ENCODE data around the gene NTMT2.

Gene NTMT2

GRCh38 chr1:170122366-170122765 lies 23.4 kb upstream of the NTMT2 start:
- DNase-seq (ENCODE audit: low read depth) = no peak
- TF ChIP-seq POLR2A (IDR thresholded peaks at IDR 0.05; ENCODE audit: extremely low read depth, insufficient read length) = no peak
- TF ChIP-seq, protein P1, sequence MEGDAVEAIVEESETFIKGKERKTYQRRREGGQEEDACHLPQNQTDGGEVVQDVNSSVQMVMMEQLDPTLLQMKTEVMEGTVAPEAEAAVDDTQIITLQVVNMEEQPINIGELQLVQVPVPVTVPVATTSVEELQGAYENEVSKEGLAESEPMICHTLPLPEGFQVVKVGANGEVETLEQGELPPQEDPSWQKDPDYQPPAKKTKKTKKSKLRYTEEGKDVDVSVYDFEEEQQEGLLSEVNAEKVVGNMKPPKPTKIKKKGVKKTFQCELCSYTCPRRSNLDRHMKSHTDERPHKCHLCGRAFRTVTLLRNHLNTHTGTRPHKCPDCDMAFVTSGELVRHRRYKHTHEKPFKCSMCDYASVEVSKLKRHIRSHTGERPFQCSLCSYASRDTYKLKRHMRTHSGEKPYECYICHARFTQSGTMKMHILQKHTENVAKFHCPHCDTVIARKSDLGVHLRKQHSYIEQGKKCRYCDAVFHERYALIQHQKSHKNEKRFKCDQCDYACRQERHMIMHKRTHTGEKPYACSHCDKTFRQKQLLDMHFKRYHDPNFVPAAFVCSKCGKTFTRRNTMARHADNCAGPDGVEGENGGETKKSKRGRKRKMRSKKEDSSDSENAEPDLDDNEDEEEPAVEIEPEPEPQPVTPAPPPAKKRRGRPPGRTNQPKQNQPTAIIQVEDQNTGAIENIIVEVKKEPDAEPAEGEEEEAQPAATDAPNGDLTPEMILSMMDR (IDR thresholded peaks at IDR 0.05; ENCODE audit: low read depth, low read length) = no peak
- TF ChIP-seq MAX (IDR thresholded peaks at IDR 0.05; ENCODE audit: low read depth, low read length) = no peak
- no peak for TF ChIP-seq MYC (IDR thresholded peaks at IDR 0.05; ENCODE audit: low read depth, low read length)
- no peak overlapping the region for H3K4me3 ChIP-seq (ENCODE audit: low read depth, low read length)

DNA sequence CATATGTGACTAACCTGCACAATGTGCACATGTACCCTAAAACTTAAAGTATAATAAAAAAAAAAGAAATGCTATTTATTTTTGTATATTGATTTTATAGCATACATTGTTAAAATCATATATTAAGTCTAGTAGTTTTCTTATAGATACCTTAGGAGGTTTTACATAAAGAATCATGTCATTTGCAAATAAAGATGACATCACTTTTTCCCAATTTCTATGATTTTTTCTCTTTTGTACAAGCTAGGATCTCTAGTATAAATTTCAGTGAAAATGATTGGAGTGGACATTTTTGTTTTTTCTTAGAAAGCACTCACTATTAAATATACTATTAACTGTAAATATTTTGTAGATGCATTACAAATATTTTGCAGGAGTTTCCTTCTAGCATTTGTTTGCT lies 20.5 kb upstream of the NTMT2 start:
- no peak overlapping the region for H3K4me3 ChIP-seq (ENCODE audit: low read depth, low read length)

GRCh38 chr1:170126696-170127095 lies 19.1 kb upstream of the NTMT2 start:
- TF ChIP-seq, protein P1 (IDR thresholded peaks at IDR 0.05; ENCODE audit: low read depth, low read length) = no peak
- TF ChIP-seq MYC (IDR thresholded peaks at IDR 0.05; ENCODE audit: low read depth, low read length) = no peak
- no peak for TF ChIP-seq POLR2A (IDR thresholded peaks at IDR 0.05; ENCODE audit: extremely low read depth, insufficient read length)
- TF ChIP-seq MAX (IDR thresholded peaks at IDR 0.05; ENCODE audit: low read depth, low read length) = no peak
- no peak overlapping the region for H3K4me3 ChIP-seq (ENCODE audit: low read depth, low read length)
- DNase-seq (ENCODE audit: low read depth) = peak; percentile 7

More for the DNA sequence above, 20.5 kb upstream of the NTMT2 start:
- DNase-seq (ENCODE audit: low read depth) = no peak
- TF ChIP-seq, protein P1 (IDR thresholded peaks at IDR 0.05; ENCODE audit: low read depth, low read length) = no peak
- no peak for TF ChIP-seq POLR2A (IDR thresholded peaks at IDR 0.05; ENCODE audit: extremely low read depth, insufficient read length)
- TF ChIP-seq MAX (IDR thresholded peaks at IDR 0.05; ENCODE audit: low read depth, low read length) = no peak
- TF ChIP-seq MYC (IDR thresholded peaks at IDR 0.05; ENCODE audit: low read depth, low read length) = no peak

DNA sequence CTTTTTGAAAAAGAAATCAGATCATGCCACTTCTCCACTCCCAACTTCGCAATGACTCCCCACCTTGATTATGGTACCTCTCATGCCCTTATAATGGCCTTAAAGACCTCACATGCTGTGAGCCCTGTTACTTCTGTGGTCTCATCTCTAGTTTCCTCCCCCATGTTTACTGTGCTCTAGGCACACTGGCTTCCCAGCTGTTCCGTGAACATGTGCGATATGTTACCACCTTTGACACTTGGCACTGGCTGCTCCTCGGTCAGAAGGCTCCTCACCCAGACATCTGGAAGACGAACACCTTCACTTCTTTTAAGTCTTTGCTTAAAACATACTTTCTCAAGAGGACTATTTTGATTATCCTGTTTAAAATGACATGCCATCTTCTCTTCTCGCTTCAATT lies 14.3 kb upstream of the NTMT2 start:
- no peak overlapping the region for H3K4me3 ChIP-seq (ENCODE audit: low read depth, low read length)
- DNase-seq (ENCODE audit: low read depth) = no peak
- TF ChIP-seq, protein P1 (IDR thresholded peaks at IDR 0.05; ENCODE audit: low read depth, low read length) = no peak
- no peak for TF ChIP-seq MAX (IDR thresholded peaks at IDR 0.05; ENCODE audit: low read depth, low read length)
- TF ChIP-seq POLR2A (IDR thresholded peaks at IDR 0.05; ENCODE audit: extremely low read depth, insufficient read length) = no peak
- no peak for TF ChIP-seq MYC (IDR thresholded peaks at IDR 0.05; ENCODE audit: low read depth, low read length)

GRCh38 chr1:170131984-170132383 lies 13.8 kb upstream of the NTMT2 start:
- TF ChIP-seq MAX (IDR thresholded peaks at IDR 0.05; ENCODE audit: low read depth, low read length) (no peak), POLR2A (IDR thresholded peaks at IDR 0.05; ENCODE audit: extremely low read depth, insufficient read length) (no peak)
- H3K4me3 ChIP-seq (ENCODE audit: low read depth, low read length) = no peak overlapping the region
- DNase-seq (ENCODE audit: low read depth) = no peak

DNA sequence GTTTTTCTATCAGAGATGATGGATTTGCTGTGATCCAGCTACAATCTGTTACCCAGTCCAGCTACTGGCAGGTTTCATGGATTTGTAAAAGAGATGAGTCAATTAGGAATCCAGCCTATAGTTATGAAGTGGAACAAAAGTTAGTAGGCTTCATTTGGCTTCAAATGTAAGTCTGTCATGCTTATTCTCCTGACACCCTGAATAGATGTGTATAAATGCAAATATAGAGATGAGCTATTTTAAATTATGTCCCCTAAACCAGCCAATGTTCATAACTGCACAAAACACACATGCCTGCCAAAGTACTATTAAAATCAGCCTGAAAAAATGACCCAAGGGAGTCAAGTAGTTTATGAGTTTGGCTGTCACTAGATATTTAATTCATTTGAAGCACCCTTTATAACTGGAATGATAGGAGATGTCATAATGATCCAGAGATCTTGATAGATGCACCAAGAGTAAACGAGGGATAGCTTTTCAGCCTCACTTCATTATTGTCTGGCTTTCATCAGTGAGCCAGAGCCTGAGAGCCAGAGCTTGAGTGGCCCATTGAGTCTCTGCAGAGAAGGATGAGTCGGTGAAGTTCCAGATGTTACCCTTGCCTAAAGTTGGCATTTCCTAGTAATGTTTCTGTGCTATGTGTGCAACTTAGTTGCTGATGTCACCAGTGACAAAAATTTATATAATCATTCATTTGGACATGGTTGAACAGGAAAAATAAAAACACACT lies 11.8 kb upstream of the NTMT2 start:
- no peak overlapping the region for H3K4me3 ChIP-seq (ENCODE audit: low read depth, low read length)
- DNase-seq (ENCODE audit: low read depth) = no peak
- no peak for TF ChIP-seq MYC (IDR thresholded peaks at IDR 0.05; ENCODE audit: low read depth, low read length)
- no peak for TF ChIP-seq MAX (IDR thresholded peaks at IDR 0.05; ENCODE audit: low read depth, low read length)
- TF ChIP-seq, protein P1 (IDR thresholded peaks at IDR 0.05; ENCODE audit: low read depth, low read length) = no peak
- no peak for TF ChIP-seq POLR2A (IDR thresholded peaks at IDR 0.05; ENCODE audit: extremely low read depth, insufficient read length)

Data from NB4 (cell line).